HepG2 (cell line): Measurements from ENCODE around the gene ZNF443. TPM values are rescaled to one million over a fixed set of nuclear protein-coding genes. Genes with fewer than 3 reads are reported as not detected.
A peak's percentile ranks its signal among the peaks of the same experiment; 100 is the strongest.
"Not testable (repeated sequence)": the region's sequence is repeated elsewhere in the genome, so short reads cannot be mapped to it uniquely, and the experiment has no call there.

Experiments used
- ATAC-seq: fragments of 200-7000 bp; cut with Tn5 transposase; 3 replicates; pipeline ENCODE4 v1.9.1; 2020; ENCODE audit warnings: mild to moderate bottlenecking, moderate library complexity
- BruUV-seq: library from RNA; stranded (reverse); fragments of 400-500 nt; replicated peaks from 2 replicates; lab custom pipeline; 2021; lab: Mats Ljungman, UMichigan
- CTCF ChIA-PET: fragments of 300-600 bp; formaldehyde crosslinking; extraction: SDS; loops from one replicate; lab custom pipeline; 2021; ENCODE audit warnings: low total read pairs, inconsistent platforms, low intra/inter-chr PET ratio; lab: Yijun Ruan, JAX
- POLR2A ChIA-PET: fragments of 350-600 bp; sonication (Branson Sonifier 250); formaldehyde crosslinking; loops from one replicate; lab custom pipeline; 2020; ENCODE audit warnings: antibody characterized with exemption, inconsistent platforms; lab: Yijun Ruan, JAX
- DNase-seq: peaks from one replicate; pipeline ENCODE4 v3.0.0-alpha.2; 2015; ENCODE audit warnings: low spot score
- FAIRE-seq: peaks from 3 replicates; lab custom pipeline; 2011; peaks lifted over from hg19 to GRCh38; lab: Jason Lieb, UNC
- H2AFZ ChIP-seq: one replicate; pipeline ENCODE4 v1.6.1; 2011; ENCODE audit warnings: low read length, inconsistent platforms
- H3K27ac ChIP-seq: fragments of 300-600 bp; 3 replicates; pipeline ENCODE4 v1.8.0; 2011; ENCODE audit warnings: mixed run types, mild to moderate bottlenecking, mixed read lengths, low read length, inconsistent platforms; ENCODE audit not compliant: insufficient read depth; ENCODE audit errors: extremely low read length
- H3K27me3 ChIP-seq, 2 experiments: fragments of 200-600 bp in 1 of 2; 2 replicates in 1 of 2; 3 replicates in 1 of 2; pipeline versions ENCODE4 v1.6.0 to v1.8.0; 2011; ENCODE audit warnings: low read length in 2 of 2, mild to moderate bottlenecking in 2 of 2, moderate library complexity in 2 of 2, inconsistent platforms in 1 of 2; ENCODE audit not compliant: insufficient read depth in 2 of 2, control insufficient read depth in 1 of 2
- H3K36me3 ChIP-seq, 2 experiments: fragments of 200-600 bp in 1 of 2; replicated peaks in 1 of 2; 2 replicates in 1 of 2; 3 replicates in 1 of 2; pipeline versions ENCODE4 v1.5.1 to v1.8.0; 2011; ENCODE audit warnings: low read length in 2 of 2, inconsistent platforms in 1 of 2; ENCODE audit not compliant: insufficient read depth in 2 of 2, control insufficient read depth in 1 of 2
- H3K4me1 ChIP-seq: 2 replicates; pipeline ENCODE4 v1.5.1; 2012; ENCODE audit warnings: low read length, inconsistent platforms; ENCODE audit not compliant: insufficient read depth
- H3K4me2 ChIP-seq: 2 replicates; pipeline ENCODE4 v1.6.0; 2011; ENCODE audit warnings: low read depth, low read length, inconsistent platforms
- H3K4me3 ChIP-seq, 3 experiments: fragments of 200-600 bp in 1 of 3; sonication (generic), shearing (Covaris generic) in 1 of 3; replicated peaks in 1 of 3; 2 replicates each; pipeline ENCODE4 v1.5.1; 2011 to 2016; ENCODE audit warnings: low read length in 3 of 3, inconsistent platforms in 2 of 3, low read depth in 2 of 3, mild to moderate bottlenecking in 2 of 3, control low read depth in 1 of 3, mixed read lengths in 1 of 3; ENCODE audit not compliant: insufficient read depth in 1 of 3
- H3K79me2 ChIP-seq: one replicate; pipeline ENCODE4 v1.6.1; 2011; ENCODE audit warnings: low read length, inconsistent platforms; ENCODE audit not compliant: insufficient read depth
- H3K9ac ChIP-seq: 2 replicates; pipeline ENCODE4 v1.6.0; 2011; ENCODE audit warnings: mild to moderate bottlenecking, low read depth, low read length, inconsistent platforms; ENCODE audit not compliant: insufficient read depth
- H3K9me3 ChIP-seq: 2 replicates; pipeline ENCODE4 v1.5.1; 2012; ENCODE audit warnings: mild to moderate bottlenecking, low read length
- H4K20me1 ChIP-seq: 2 replicates; pipeline ENCODE4 v1.6.0; 2011; ENCODE audit warnings: inconsistent platforms, mild to moderate bottlenecking, low read length, moderate library complexity; ENCODE audit not compliant: insufficient read depth
- HNRNPK ChIP-seq: fragments of 200-400 bp; formaldehyde crosslinking; IDR thresholded peaks from 2 replicates; pipeline ENCODE4 v1.6.1; 2018; ENCODE audit warnings: low read length, low read depth, moderate library complexity, mild to moderate bottlenecking; ENCODE audit not compliant: poor library complexity, severe bottlenecking
- PCBP2 ChIP-seq: fragments of 200-400 bp; formaldehyde crosslinking; optimal IDR thresholded peaks from 2 replicates; pipeline ENCODE3; 2018; ENCODE audit warnings: low read length, low read depth; ENCODE audit not compliant: poor library complexity, severe bottlenecking
- XBP1 ChIP-seq: sonication (generic); formaldehyde crosslinking; IDR thresholded peaks from 2 replicates; pipeline ENCODE4 v1.5.0; 2020; ENCODE audit warnings: missing genetic modification reagents
- ZBTB7B ChIP-seq: sonication (generic); formaldehyde crosslinking; IDR thresholded peaks from 2 replicates; pipeline ENCODE4 v1.4.0; 2020; ENCODE audit warnings: missing genetic modification reagents
- ZNF343 ChIP-seq: sonication (generic); formaldehyde crosslinking; IDR thresholded peaks from 2 replicates; pipeline ENCODE4 v1.4.0; 2020; ENCODE audit warnings: mild to moderate bottlenecking, missing genetic modification reagents
- ZNF414 ChIP-seq: sonication (generic); formaldehyde crosslinking; IDR thresholded peaks from 2 replicates; pipeline ENCODE4 v1.5.0; 2020; ENCODE audit warnings: missing genetic modification reagents
- ZNF460 ChIP-seq: sonication (generic); formaldehyde crosslinking; IDR thresholded peaks from 2 replicates; pipeline ENCODE4 v1.5.1; 2020; ENCODE audit warnings: missing genetic modification reagents, mild to moderate bottlenecking, borderline replicate concordance
- ZNF878 ChIP-seq: sonication (generic); formaldehyde crosslinking; IDR thresholded peaks from 2 replicates; pipeline ENCODE4 v1.8.1; 2023; ENCODE audit warnings: mild to moderate bottlenecking, missing genetic modification reagents, moderate library complexity
- whole genome bisulfite sequencing: methylation state at CpG from one replicate; pipeline ENCODE4 v1.1.6; 2017; ENCODE audit warnings: low lambda C conversion rate; 5-methylcytosine and 5-hydroxymethylcytosine counted together
- in situ Hi-C: cut with HindIII; loops from 2 replicates; pipeline ENCODE4 v1.10.0; 2017; ENCODE audit warnings: low pct_unique_long_range_greater_than_20kb; ENCODE audit not compliant: extremely low pct_ligation_motif_present
- intact Hi-C: fragments of 100-400 bp; cut with micrococcal nuclease; formaldehyde crosslinking; loops from one replicate; pipeline ENCODE4 v1.10.0; 2022; ENCODE audit not compliant: unreplicated experiment
- polyA plus RNA-seq, 8 experiments: library from polyadenylated mRNA; depleted of rRNA in 3 of 8; stranded (reverse) in 7 of 8; unstranded in 1 of 8; fragments of >200 nt; fragmentation: Illumina TruSeq in 4 of 8; extraction: Trizol in 4 of 8; gene quantifications; 2 replicates each; pipeline versions ENCODE4 v1.2.1 to v1.2.3, GENCODE V29; 2011 to 2016; ENCODE audit warnings: low read depth in 4 of 8, missing spikeins in 1 of 8, mixed read lengths in 1 of 8; ENCODE audit not compliant: insufficient read depth in 1 of 8
- total RNA-seq, 5 experiments: library from RNA; depleted of rRNA; stranded (reverse); fragments of >200 nt; fragmentation: Illumina TruSeq; extraction: Trizol; gene quantifications; 2 replicates each; pipeline ENCODE4 v1.2.3, GENCODE V29; 2016; ENCODE audit warnings: low read depth in 1 of 5

ZNF443 gene
- total and polyA plus RNA-seq, 2 of the 13 experiments (the other 11 are each of a cell fraction or from before 2014, with no cell fraction given): 3.6 to 19.0 TPM

- no peak for TF ChIP-seq ZNF414 (CRISPR knock-in tag)
- no peak for TF ChIP-seq ZNF878 (CRISPR knock-in tag)
- TF ChIP-seq XBP1 (CRISPR knock-in tag): no peak
- TF ChIP-seq ZBTB7B: peak; percentile 35; the same call in 1 of the 2 replicates
- peak; percentile 45; the same call in 1 of the 2 replicates for TF ChIP-seq ZNF343 (CRISPR knock-in tag)
These were observed at the start of gene ZNF443 (continued) for GRCh38 chr19:12440541-12441316.

- H3K27me3 ChIP-seq, ATAC-seq, H3K36me3 ChIP-seq, H3K9me3 ChIP-seq, H3K27ac ChIP-seq, DNase-seq, BruUV-seq, CTCF ChIA-PET, intact Hi-C loops, H3K4me3 ChIP-seq, H2AFZ ChIP-seq, H4K20me1 ChIP-seq, H3K9ac ChIP-seq, FAIRE-seq, H3K4me2 ChIP-seq, in situ Hi-C loops: not testable (repeated sequence)
- WGBS: 22% methylated on average over 1 of the region's 1 CpG
- TF ChIP-seq HNRNPK (peak; percentile 49), PCBP2 (peak; percentile 91), ZNF460 (CRISPR knock-in tag) (peak; percentile 30; the same call in 1 of the 2 replicates)
- peaks cover 37% of the 10 kb centered on the region for H3K4me1 ChIP-seq
- POLR2A ChIA-PET: interaction anchor here (6.1 kb wide), 1 partner anchor 10 kb away, joined by 62 read pairs; no protein-coding TSS in a partner anchor
- H3K79me2 ChIP-seq: peaks cover 26% of the 10 kb centered on the region
These were observed 45.5 kb upstream of the ZNF443 start for GRCh38 chr19:12486265-12486783.
